ENCODE data around the gene PSRC1. TPM values are rescaled to one million over a fixed set of nuclear protein-coding genes. Genes with fewer than 3 reads are reported as not detected.

PSRC1 gene
- total RNA-seq: 5.5 and 8.2 TPM in 2 replicates

- H3K4me3 ChIP-seq (ENCODE audit: low read depth, low read length): peak within 1 kb of the TSS; percentile 92
- no peaks in the 10 kb centered on the region for H3K27me3 ChIP-seq (ENCODE audit: control insufficient read depth, insufficient read depth, low read length)
- peak; percentile 77 for DNase-seq (ENCODE audit: low read depth)
- peak; percentile 65 for TF ChIP-seq CTCF (IDR thresholded peaks at IDR 0.05; ENCODE audit: insufficient read depth, low read length, poor library complexity, severe bottlenecking)
- no peaks in the 10 kb centered on the region for H3K36me3 ChIP-seq (ENCODE audit: control insufficient read depth, insufficient read depth, low read length)
Observed at GRCh38 chr1:109282952-109283747, at the start of gene PSRC1. PSRC1 (minus strand) TSS chr1:109283145.

- Histone ChIP-seq H3K36me3 (ENCODE audit: control insufficient read depth, insufficient read depth, low read length) (no peaks in the 10 kb centered on the region), H3K4me3 (ENCODE audit: low read depth, low read length) (no peak overlapping the region), H3K27me3 (ENCODE audit: control insufficient read depth, insufficient read depth, low read length) (no peaks in the 10 kb centered on the region)
- TF ChIP-seq CTCF (IDR thresholded peaks at IDR 0.05; ENCODE audit: insufficient read depth, low read length, poor library complexity, severe bottlenecking): no peak
- DNase-seq (ENCODE audit: low read depth): no peak
Observed at GRCh38 chr1:109331113-109331512, 48.2 kb upstream of the PSRC1 start.

GRCh38 chr1:109327285-109327684 is 44.3 kb upstream of the PSRC1 start:
- H3K4me3 ChIP-seq (ENCODE audit: low read depth, low read length): no peak overlapping the region
- H3K36me3 ChIP-seq (ENCODE audit: control insufficient read depth, insufficient read depth, low read length): peaks cover 2% of the 10 kb centered on the region
- H3K27me3 ChIP-seq (ENCODE audit: control insufficient read depth, insufficient read depth, low read length): no peaks in the 10 kb centered on the region
- DNase-seq (ENCODE audit: low read depth): no peak
- no peak for TF ChIP-seq CTCF (IDR thresholded peaks at IDR 0.05; ENCODE audit: insufficient read depth, low read length, poor library complexity, severe bottlenecking)

- Histone ChIP-seq H3K27me3 (ENCODE audit: control insufficient read depth, insufficient read depth, low read length) (no peaks in the 10 kb centered on the region), H3K36me3 (ENCODE audit: control insufficient read depth, insufficient read depth, low read length) (peaks cover 2% of the 10 kb centered on the region), H3K4me3 (ENCODE audit: low read depth, low read length) (no peak overlapping the region)
- no peak for DNase-seq (ENCODE audit: low read depth)
- TF ChIP-seq CTCF (IDR thresholded peaks at IDR 0.05; ENCODE audit: insufficient read depth, low read length, poor library complexity, severe bottlenecking): no peak
Observed at GRCh38 chr1:109322974-109323373, 40.0 kb upstream of the PSRC1 start.

- TF ChIP-seq CTCF (IDR thresholded peaks at IDR 0.05; ENCODE audit: insufficient read depth, low read length, poor library complexity, severe bottlenecking): no peak
- Histone ChIP-seq H3K4me3 (ENCODE audit: low read depth, low read length) (no peak overlapping the region), H3K36me3 (ENCODE audit: control insufficient read depth, insufficient read depth, low read length) (peaks cover 3% of the 10 kb centered on the region), H3K27me3 (ENCODE audit: control insufficient read depth, insufficient read depth, low read length) (no peaks in the 10 kb centered on the region)
- no peak for DNase-seq (ENCODE audit: low read depth)
Observed at GRCh38 chr1:109319114-109319513, 36.2 kb upstream of the PSRC1 start.

GRCh38 chr1:109316506-109316905 is 33.6 kb upstream of the PSRC1 start:
- no peak for TF ChIP-seq CTCF (IDR thresholded peaks at IDR 0.05; ENCODE audit: insufficient read depth, low read length, poor library complexity, severe bottlenecking)
- Histone ChIP-seq H3K27me3 (ENCODE audit: control insufficient read depth, insufficient read depth, low read length) (no peaks in the 10 kb centered on the region), H3K36me3 (ENCODE audit: control insufficient read depth, insufficient read depth, low read length) (peaks cover 1% of the 10 kb centered on the region), H3K4me3 (ENCODE audit: low read depth, low read length) (no peak overlapping the region)
- DNase-seq (ENCODE audit: low read depth): no peak
